GM23338 (cell line): ENCODE measurements around the gene DPH6. TPM values are rescaled to one million over a fixed set of nuclear protein-coding genes. Genes with fewer than 3 reads are reported as not detected.

Experiments
- ATAC-seq: fragments of 200-7000 bp; cut with Tn5 transposase; 3 replicates; pipeline ENCODE4 v1.9.1; 2020
- DNase-seq: peaks from one replicate; pipeline ENCODE4 v3.0.0-alpha.2; 2015; ENCODE audit warnings: low spot score
- H2AFZ ChIP-seq: fragments of 200-600 bp; sonication (generic); 2 replicates; pipeline ENCODE4 v1.8.0; 2016; ENCODE audit warnings: antibody characterized with exemption, mild to moderate bottlenecking, moderate library complexity
- H3F3A ChIP-seq: fragments of 200-600 bp; sonication (generic); replicated peaks from 2 replicates; pipeline ENCODE4 v1.8.0; 2017; ENCODE audit warnings: antibody characterized with exemption, mixed run types, low read depth
- H3K27ac ChIP-seq: fragments of 200-600 bp; sonication (generic); 2 replicates; pipeline ENCODE4 v1.6.1; 2016; ENCODE audit warnings: low read depth
- H3K27me3 ChIP-seq: fragments of 200-600 bp; sonication (generic); 2 replicates; pipeline ENCODE4 v1.8.0; 2016; ENCODE audit warnings: mild to moderate bottlenecking, mixed run types, moderate library complexity; ENCODE audit not compliant: insufficient read depth
- H3K36me3 ChIP-seq: fragments of 200-600 bp; sonication (generic); 2 replicates; pipeline ENCODE4 v1.8.0; 2016; ENCODE audit warnings: mild to moderate bottlenecking; ENCODE audit not compliant: insufficient read depth
- H3K4me1 ChIP-seq: fragments of 200-600 bp; sonication (generic); 2 replicates; pipeline ENCODE4 v1.8.0; 2016; ENCODE audit warnings: mild to moderate bottlenecking, moderate library complexity; ENCODE audit not compliant: insufficient read depth
- H3K4me2 ChIP-seq: fragments of 200-600 bp; sonication (generic); 2 replicates; pipeline ENCODE4 v1.7.1; 2017; ENCODE audit warnings: mixed run types
- H3K4me3 ChIP-seq: fragments of 200-600 bp; sonication (generic); 2 replicates; pipeline ENCODE4 v1.6.1; 2016; ENCODE audit warnings: mixed run types
- H3K79me2 ChIP-seq: fragments of 200-600 bp; sonication (generic); replicated peaks from 2 replicates; pipeline ENCODE4 v1.8.0; 2017; ENCODE audit warnings: mild to moderate bottlenecking; ENCODE audit not compliant: insufficient read depth
- H3K9me2 ChIP-seq: fragments of 200-600 bp; sonication (generic); 2 replicates; pipeline ENCODE4 v1.8.0; 2017; ENCODE audit not compliant: insufficient read depth
- H4K20me1 ChIP-seq: fragments of 200-600 bp; sonication (generic); replicated peaks from 2 replicates; pipeline ENCODE4 v1.8.0; 2017; ENCODE audit warnings: mild to moderate bottlenecking; ENCODE audit not compliant: insufficient read depth
- H3K27ac Mint-ChIP-seq: 2 replicates; pipeline ENCODE4 v1.8.0; 2020; ENCODE audit warnings: inconsistent platforms, mild to moderate bottlenecking, moderate library complexity, mixed read lengths
- H3K27me3 Mint-ChIP-seq: 3 replicates; pipeline ENCODE4 v1.8.0; 2022; ENCODE audit warnings: low read depth, mild to moderate bottlenecking, moderate library complexity, mixed read lengths, inconsistent platforms; ENCODE audit not compliant: insufficient read depth, poor library complexity
- H3K36me3 Mint-ChIP-seq: 3 replicates; pipeline ENCODE4 v1.8.0; 2021; ENCODE audit warnings: low read depth, mild to moderate bottlenecking, inconsistent platforms, moderate library complexity, mixed read lengths
- H3K4me1 Mint-ChIP-seq: 3 replicates; pipeline ENCODE4 v1.8.0; 2020; ENCODE audit warnings: mild to moderate bottlenecking, inconsistent platforms, mixed read lengths
- H3K4me3 Mint-ChIP-seq: 3 replicates; pipeline ENCODE4 v1.8.0; 2021; ENCODE audit warnings: moderate library complexity, mild to moderate bottlenecking, inconsistent platforms, mixed read lengths
- H3K9me3 Mint-ChIP-seq: 3 replicates; pipeline ENCODE4 v1.8.0; 2020; ENCODE audit warnings: moderate library complexity, mild to moderate bottlenecking, inconsistent platforms, mixed read lengths
- CREB1 ChIP-seq: fragments of 250-450 bp; sonication (Bioruptor Pico); IDR thresholded peaks from 2 replicates; pipeline ENCODE4 v1.5.0; 2020; ENCODE audit warnings: low read depth, mild to moderate bottlenecking, moderate library complexity
- EZH2 ChIP-seq: fragments of 200-600 bp; sonication (generic); IDR thresholded peaks from one replicate; pipeline ENCODE4 v1.8.0; 2017; ENCODE audit warnings: antibody characterized with exemption, mild to moderate bottlenecking, low read depth; ENCODE audit not compliant: unreplicated experiment
- EZH2phosphoT487 ChIP-seq: fragments of 200-600 bp; sonication (generic); IDR thresholded peaks from one replicate; pipeline ENCODE4 v1.8.1; 2018; ENCODE audit warnings: antibody characterized with exemption; ENCODE audit not compliant: unreplicated experiment
- JUNB ChIP-seq: IDR thresholded peaks from one replicate; pipeline ENCODE4 v1.6.1; 2016; ENCODE audit warnings: antibody characterized with exemption; ENCODE audit not compliant: unreplicated experiment
- NANOG ChIP-seq: IDR thresholded peaks from 2 replicates; pipeline ENCODE4 v1.6.1; 2016; ENCODE audit warnings: antibody characterized with exemption, borderline replicate concordance
- POLR2AphosphoS5 ChIP-seq: IDR thresholded peaks from 2 replicates; pipeline ENCODE4 v1.6.1; 2016; ENCODE audit warnings: antibody characterized with exemption, low read depth
- STAT1 ChIP-seq: IDR thresholded peaks from one replicate; pipeline ENCODE4 v1.6.1; 2016; ENCODE audit warnings: antibody characterized with exemption; ENCODE audit not compliant: unreplicated experiment
- ZNF114 ChIP-seq: fragments of 250-450 bp; sonication (Bioruptor Pico); IDR thresholded peaks from 2 replicates; pipeline ENCODE4 v1.5.0; 2020; ENCODE audit warnings: mild to moderate bottlenecking, moderate library complexity
- ZNF331 ChIP-seq: fragments of 250-450 bp; sonication (Bioruptor Pico); IDR thresholded peaks from 2 replicates; pipeline ENCODE4 v1.5.0; 2020; ENCODE audit warnings: low read depth, mild to moderate bottlenecking, moderate library complexity
- polyA plus RNA-seq: library from polyadenylated mRNA; unstranded; fragments of >200 nt; fragmentation: Nextera tagmentation; extraction: Ambion mirVana; gene quantifications from 2 replicates; pipeline ENCODE4 v1.2.1, GENCODE V29; 2016
- total RNA-seq: library from RNA; depleted of rRNA; stranded (reverse); fragments of >200 nt; shearing (Covaris generic); gene quantifications from 2 replicates; pipeline ENCODE4 v1.2.3, GENCODE V29; 2014
- TF ChIP-seq, protein P1 (sequence below): IDR thresholded peaks from 2 replicates; pipeline ENCODE4 v1.6.1; 2016; ENCODE audit warnings: antibody characterized with exemption
- TF ChIP-seq, protein P2 (sequence below): IDR thresholded peaks from one replicate; pipeline ENCODE4 v1.6.1; 2018; ENCODE audit warnings: antibody characterized with exemption; ENCODE audit not compliant: unreplicated experiment
- TF ChIP-seq, protein P3 (sequence below), 2 experiments: fragments of 200-600 bp in 1 of 2; sonication (generic) in 1 of 2; conservative IDR thresholded peaks; 2 replicates each; pipeline versions ENCODE4 v1.5.1 to v1.6.1; 2016 to 2017; ENCODE audit warnings: antibody characterized with exemption in 2 of 2, low read depth in 2 of 2, mild to moderate bottlenecking in 2 of 2, moderate library complexity in 1 of 2

The DPH6 gene
- total and polyA plus RNA-seq, 2 experiments from 2014 or later: 37.9 to 46.9 TPM

DNA sequence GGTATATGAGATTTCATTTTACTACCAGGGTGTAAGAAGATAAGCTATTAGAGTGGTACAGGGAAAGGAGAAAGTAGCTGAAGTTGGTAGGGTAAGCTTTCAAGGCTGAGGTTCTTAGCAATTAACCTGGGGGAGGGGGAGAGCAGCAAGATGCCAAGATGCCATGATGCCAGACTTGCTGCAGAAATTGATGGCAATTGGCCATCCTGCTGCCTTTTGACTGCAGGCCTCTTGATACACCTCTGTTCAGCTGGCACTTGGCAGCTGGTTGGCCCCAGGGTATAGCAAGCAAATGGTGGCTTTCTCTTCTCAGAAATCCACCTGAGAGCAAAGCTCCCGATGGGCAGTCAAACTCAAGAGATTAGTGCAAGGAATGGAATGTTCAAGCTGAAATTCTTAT, 21.4 kb upstream of the DPH6 start (continued):
- TF ChIP-seq, protein P1, sequence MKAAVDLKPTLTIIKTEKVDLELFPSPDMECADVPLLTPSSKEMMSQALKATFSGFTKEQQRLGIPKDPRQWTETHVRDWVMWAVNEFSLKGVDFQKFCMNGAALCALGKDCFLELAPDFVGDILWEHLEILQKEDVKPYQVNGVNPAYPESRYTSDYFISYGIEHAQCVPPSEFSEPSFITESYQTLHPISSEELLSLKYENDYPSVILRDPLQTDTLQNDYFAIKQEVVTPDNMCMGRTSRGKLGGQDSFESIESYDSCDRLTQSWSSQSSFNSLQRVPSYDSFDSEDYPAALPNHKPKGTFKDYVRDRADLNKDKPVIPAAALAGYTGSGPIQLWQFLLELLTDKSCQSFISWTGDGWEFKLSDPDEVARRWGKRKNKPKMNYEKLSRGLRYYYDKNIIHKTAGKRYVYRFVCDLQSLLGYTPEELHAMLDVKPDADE: no peak
- TF ChIP-seq NANOG (no peak), EZH2phosphoT487 (no peak), CREB1 (CRISPR knock-in tag) (no peak), STAT1 (no peak), POLR2AphosphoS5 (no peak), ZNF114 (CRISPR knock-in tag) (no peak), EZH2 (no peak), JUNB (no peak)
- TF ChIP-seq, protein P2, sequence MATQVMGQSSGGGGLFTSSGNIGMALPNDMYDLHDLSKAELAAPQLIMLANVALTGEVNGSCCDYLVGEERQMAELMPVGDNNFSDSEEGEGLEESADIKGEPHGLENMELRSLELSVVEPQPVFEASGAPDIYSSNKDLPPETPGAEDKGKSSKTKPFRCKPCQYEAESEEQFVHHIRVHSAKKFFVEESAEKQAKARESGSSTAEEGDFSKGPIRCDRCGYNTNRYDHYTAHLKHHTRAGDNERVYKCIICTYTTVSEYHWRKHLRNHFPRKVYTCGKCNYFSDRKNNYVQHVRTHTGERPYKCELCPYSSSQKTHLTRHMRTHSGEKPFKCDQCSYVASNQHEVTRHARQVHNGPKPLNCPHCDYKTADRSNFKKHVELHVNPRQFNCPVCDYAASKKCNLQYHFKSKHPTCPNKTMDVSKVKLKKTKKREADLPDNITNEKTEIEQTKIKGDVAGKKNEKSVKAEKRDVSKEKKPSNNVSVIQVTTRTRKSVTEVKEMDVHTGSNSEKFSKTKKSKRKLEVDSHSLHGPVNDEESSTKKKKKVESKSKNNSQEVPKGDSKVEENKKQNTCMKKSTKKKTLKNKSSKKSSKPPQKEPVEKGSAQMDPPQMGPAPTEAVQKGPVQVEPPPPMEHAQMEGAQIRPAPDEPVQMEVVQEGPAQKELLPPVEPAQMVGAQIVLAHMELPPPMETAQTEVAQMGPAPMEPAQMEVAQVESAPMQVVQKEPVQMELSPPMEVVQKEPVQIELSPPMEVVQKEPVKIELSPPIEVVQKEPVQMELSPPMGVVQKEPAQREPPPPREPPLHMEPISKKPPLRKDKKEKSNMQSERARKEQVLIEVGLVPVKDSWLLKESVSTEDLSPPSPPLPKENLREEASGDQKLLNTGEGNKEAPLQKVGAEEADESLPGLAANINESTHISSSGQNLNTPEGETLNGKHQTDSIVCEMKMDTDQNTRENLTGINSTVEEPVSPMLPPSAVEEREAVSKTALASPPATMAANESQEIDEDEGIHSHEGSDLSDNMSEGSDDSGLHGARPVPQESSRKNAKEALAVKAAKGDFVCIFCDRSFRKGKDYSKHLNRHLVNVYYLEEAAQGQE: no peak
- TF ChIP-seq, protein P3, sequence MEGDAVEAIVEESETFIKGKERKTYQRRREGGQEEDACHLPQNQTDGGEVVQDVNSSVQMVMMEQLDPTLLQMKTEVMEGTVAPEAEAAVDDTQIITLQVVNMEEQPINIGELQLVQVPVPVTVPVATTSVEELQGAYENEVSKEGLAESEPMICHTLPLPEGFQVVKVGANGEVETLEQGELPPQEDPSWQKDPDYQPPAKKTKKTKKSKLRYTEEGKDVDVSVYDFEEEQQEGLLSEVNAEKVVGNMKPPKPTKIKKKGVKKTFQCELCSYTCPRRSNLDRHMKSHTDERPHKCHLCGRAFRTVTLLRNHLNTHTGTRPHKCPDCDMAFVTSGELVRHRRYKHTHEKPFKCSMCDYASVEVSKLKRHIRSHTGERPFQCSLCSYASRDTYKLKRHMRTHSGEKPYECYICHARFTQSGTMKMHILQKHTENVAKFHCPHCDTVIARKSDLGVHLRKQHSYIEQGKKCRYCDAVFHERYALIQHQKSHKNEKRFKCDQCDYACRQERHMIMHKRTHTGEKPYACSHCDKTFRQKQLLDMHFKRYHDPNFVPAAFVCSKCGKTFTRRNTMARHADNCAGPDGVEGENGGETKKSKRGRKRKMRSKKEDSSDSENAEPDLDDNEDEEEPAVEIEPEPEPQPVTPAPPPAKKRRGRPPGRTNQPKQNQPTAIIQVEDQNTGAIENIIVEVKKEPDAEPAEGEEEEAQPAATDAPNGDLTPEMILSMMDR (conservative IDR thresholded peaks at IDR 0.05; ENCODE audit: low read depth in 2 of 2): no peak

DNA sequence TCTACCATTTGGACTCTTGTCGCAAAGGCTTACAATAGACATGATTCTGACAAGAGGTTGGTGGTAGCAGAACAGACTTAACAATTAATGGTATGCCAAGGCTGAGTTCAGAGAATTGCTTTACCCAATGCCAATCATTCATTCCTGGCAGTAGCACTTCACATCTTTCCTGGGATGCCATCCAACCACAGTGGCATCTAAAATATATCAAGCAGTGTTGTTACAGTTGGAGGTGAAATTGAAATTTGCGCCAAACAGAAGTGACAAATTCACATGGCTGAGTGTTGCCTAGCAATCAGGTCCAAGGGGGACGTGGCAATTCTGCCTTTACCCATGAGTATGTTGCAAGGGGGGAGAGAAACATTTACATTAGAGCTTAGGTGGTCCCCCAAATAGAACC, 21.0 kb upstream of the DPH6 start:
- no peak overlapping the region for H3K4me3 Mint-ChIP-seq
- H3K4me2 ChIP-seq: no peak overlapping the region
- no peak overlapping the region for H2AFZ ChIP-seq
- no peaks in the 10 kb centered on the region for H3K79me2 ChIP-seq
- no peaks in the 10 kb centered on the region for H4K20me1 ChIP-seq
- ATAC-seq (no peak), DNase-seq (no peak)
- H3K27ac ChIP-seq: no peak overlapping the region
- H3K27me3 ChIP-seq: no peaks in the 10 kb centered on the region
- H3K27me3 Mint-ChIP-seq: peaks cover 2% of the 10 kb centered on the region
- no peaks in the 10 kb centered on the region for H3K36me3 Mint-ChIP-seq
- no peak overlapping the region for H3K27ac Mint-ChIP-seq
- H3K9me2 ChIP-seq: no peaks in the 10 kb centered on the region
- H3K9me3 Mint-ChIP-seq: no peaks in the 10 kb centered on the region
- no peaks in the 10 kb centered on the region for H3K36me3 ChIP-seq
- H3K4me1 ChIP-seq: no peaks in the 10 kb centered on the region
- H3K4me1 Mint-ChIP-seq: no peaks in the 10 kb centered on the region
- H3F3A ChIP-seq: no peaks in the 10 kb centered on the region
- no peak overlapping the region for H3K4me3 ChIP-seq
- TF ChIP-seq ZNF114 (CRISPR knock-in tag) (no peak), EZH2 (no peak), EZH2phosphoT487 (no peak), ZNF331 (CRISPR knock-in tag) (no peak)
- TF ChIP-seq, protein P3 (conservative IDR thresholded peaks at IDR 0.05; ENCODE audit: low read depth in 2 of 2): no peak
